GM19395 (cell line): ENCODE results near the gene CUX1.

Experiments
- ATAC-seq: cut with Tn5 transposase; IDR thresholded peaks from one replicate; pipeline ENCODE4 v1.9.1; 2021; ENCODE audit warnings: mild to moderate bottlenecking, moderate library complexity; ENCODE audit not compliant: unreplicated experiment

The CUX1 gene

GRCh38 chr7:102253066-102253972 is 435.9 kb downstream of the CUX1 start:
- no peak for ATAC-seq

- no peak for ATAC-seq
These were observed 436.5 kb downstream of the CUX1 start for GRCh38 chr7:102253973-102254370.

GRCh38 chr7:102254521-102254920 is 437.1 kb downstream of the CUX1 start:
- no peak for ATAC-seq

- ATAC-seq = no peak
These were observed 438.1 kb downstream of the CUX1 start for GRCh38 chr7:102255501-102255900.

- no peak for ATAC-seq
These were observed 438.5 kb downstream of the CUX1 start for GRCh38 chr7:102255916-102256315.

GRCh38 chr7:102258073-102258748 is 440.8 kb downstream of the CUX1 start:
- ATAC-seq = no peak

- no peak for ATAC-seq
These were observed 441.3 kb downstream of the CUX1 start for GRCh38 chr7:102258749-102259107.

GRCh38 chr7:102260856-102261255 is 443.4 kb downstream of the CUX1 start:
- no peak for ATAC-seq

GRCh38 chr7:102261451-102261850 is 444.0 kb downstream of the CUX1 start:
- ATAC-seq = no peak

- ATAC-seq = no peak
These were observed 445.1 kb downstream of the CUX1 start for GRCh38 chr7:102262546-102262945.

GRCh38 chr7:102264367-102264891 is 447.0 kb downstream of the CUX1 start:
- no peak for ATAC-seq

- ATAC-seq = no peak
These were observed 449.1 kb downstream of the CUX1 start for GRCh38 chr7:102266541-102266940.

- ATAC-seq = no peak
These were observed 451.2 kb downstream of the CUX1 start for GRCh38 chr7:102268635-102269034.

GRCh38 chr7:102270178-102270887 is 452.9 kb downstream of the CUX1 start:
- ATAC-seq = no peak

GRCh38 chr7:102271158-102271798 is 453.9 kb downstream of the CUX1 start:
- no peak for ATAC-seq

- no peak for ATAC-seq
These were observed 454.9 kb downstream of the CUX1 start for GRCh38 chr7:102272075-102272916.

- no peak for ATAC-seq
These were observed 455.7 kb downstream of the CUX1 start for GRCh38 chr7:102272917-102273748.

- no peak for ATAC-seq
These were observed 456.6 kb downstream of the CUX1 start for GRCh38 chr7:102273749-102274712.
